HCT116 (cell line): ENCODE data around the gene NDUFAB1. TPM values are rescaled to one million over a fixed set of nuclear protein-coding genes. Genes with fewer than 3 reads are reported as not detected.

Experiments
- ATAC-seq: fragments of 200-7000 bp; cut with Tn5 transposase; 2 replicates; pipeline ENCODE4 v1.9.1; 2020; ENCODE audit warnings: mild to moderate bottlenecking, moderate library complexity
- BruUV-seq: library from RNA; stranded (reverse); fragments of 400-500 nt; replicated peaks from 2 replicates; lab custom pipeline; 2021; lab: Mats Ljungman, UMichigan
- CTCF ChIA-PET: fragments of 300-600 bp; sonication (Branson Sonifier 250); formaldehyde crosslinking; loops from one replicate; lab custom pipeline; 2021; ENCODE audit warnings: antibody characterized with exemption; lab: Charles Lee
- POLR2A ChIA-PET: fragments of 300-600, 350-600 bp; sonication (Branson Sonifier 250); formaldehyde crosslinking; loops from one replicate; lab custom pipeline; 2021; ENCODE audit warnings: antibody characterized with exemption; lab: Charles Lee
- RAD21 ChIA-PET, 2 experiments: fragments of 300-600 bp; sonication (Branson Sonifier 250); formaldehyde crosslinking; loops; one replicate each; lab custom pipeline; 2023; ENCODE audit warnings: low total read pairs in 2 of 2; ENCODE audit not compliant: uncharacterized antibody in 2 of 2, unreplicated experiment in 2 of 2, low non-redundant PET in 1 of 2; lab: Charles Lee
- DNase-seq: peaks from one replicate; pipeline ENCODE4 v3.0.0-alpha.2; 2010; ENCODE audit warnings: low read depth, low spot score
- H2AFZ ChIP-seq: fragments of 200-600 bp; shearing (Covaris generic), sonication (generic); 2 replicates; pipeline ENCODE4 v1.6.1; 2017; ENCODE audit warnings: low read depth, mixed run types, mixed read lengths, antibody characterized with exemption, low read length; ENCODE audit not compliant: poor library complexity, severe bottlenecking
- H3K27ac ChIP-seq: 2 replicates; pipeline ENCODE4 v1.5.1; 2012; ENCODE audit warnings: low read depth, low read length
- H3K27me3 ChIP-seq: fragments of 200-600 bp; sonication (generic); 2 replicates; pipeline ENCODE4 v1.6.1; 2016; ENCODE audit warnings: mixed run types, low read length, mixed read lengths; ENCODE audit not compliant: insufficient read depth
- H3K36me3 ChIP-seq, 2 experiments: fragments of 200-500 bp in 1 of 2; fragments of 200-600 bp in 1 of 2; sonication (Bioruptor generic) in 1 of 2; sonication (generic) in 1 of 2; 2 replicates each; pipeline versions ENCODE4 v1.5.1 to v1.6.1; 2014 to 2016; ENCODE audit warnings: low read length in 2 of 2, inconsistent platforms in 1 of 2, mixed read lengths in 1 of 2, mixed run types in 1 of 2; ENCODE audit not compliant: insufficient read depth in 2 of 2, control insufficient read depth in 1 of 2
- H3K4me1 ChIP-seq, 2 experiments: fragments of 200-600 bp in 1 of 2; sonication (generic) in 1 of 2; 2 replicates each; pipeline versions ENCODE4 v1.5.1 to v1.6.1; 2012 to 2017; ENCODE audit warnings: low read length in 2 of 2, inconsistent platforms in 1 of 2, mild to moderate bottlenecking in 1 of 2, mixed read lengths in 1 of 2, mixed run types in 1 of 2, moderate library complexity in 1 of 2; ENCODE audit not compliant: insufficient read depth in 2 of 2, control insufficient read depth in 1 of 2
- H3K4me2 ChIP-seq: fragments of 200-600 bp; sonication (generic); 2 replicates; pipeline ENCODE4 v1.6.1; 2017; ENCODE audit warnings: mixed run types, low read length, mixed read lengths
- H3K4me3 ChIP-seq, 2 experiments: fragments of 200-600 bp in 1 of 2; sonication (generic) in 1 of 2; replicated peaks in 1 of 2; 2 replicates each; pipeline ENCODE4 v1.5.1; 2011 to 2016; ENCODE audit warnings: low read length in 2 of 2, control low read depth in 1 of 2, low read depth in 1 of 2, mild to moderate bottlenecking in 1 of 2, mixed read lengths in 1 of 2, mixed run types in 1 of 2
- H3K79me2 ChIP-seq: fragments of 200-600 bp; sonication (generic); 2 replicates; pipeline ENCODE4 v1.6.1; 2017; ENCODE audit warnings: mild to moderate bottlenecking, mixed run types, low read length, moderate library complexity, mixed read lengths; ENCODE audit not compliant: insufficient read depth
- H3K9ac ChIP-seq: fragments of 200-600 bp; sonication (generic); 2 replicates; pipeline ENCODE4 v1.6.1; 2016; ENCODE audit warnings: low read length, mixed read lengths
- H3K9me2 ChIP-seq: fragments of 200-600 bp; sonication (generic), shearing (Covaris generic); 2 replicates; pipeline ENCODE4 v1.6.1; 2017; ENCODE audit warnings: mixed run types, mild to moderate bottlenecking, moderate library complexity; ENCODE audit not compliant: insufficient read depth
- H3K9me3 ChIP-seq, 2 experiments: fragments of 200-500 bp in 1 of 2; fragments of 200-600 bp in 1 of 2; sonication (Bioruptor generic) in 1 of 2; sonication (generic) in 1 of 2; 2 replicates each; pipeline ENCODE4 v1.6.1; 2014 to 2017; ENCODE audit warnings: low read length in 2 of 2, mixed read lengths in 2 of 2, inconsistent platforms in 1 of 2, low read depth in 1 of 2, mild to moderate bottlenecking in 1 of 2, mixed run types in 1 of 2, moderate library complexity in 1 of 2; ENCODE audit not compliant: control insufficient read depth in 1 of 2, insufficient read depth in 1 of 2
- H4K20me1 ChIP-seq: fragments of 200-600 bp; sonication (generic), shearing (Covaris generic); 2 replicates; pipeline ENCODE4 v1.6.1; 2017; ENCODE audit warnings: mixed run types, mild to moderate bottlenecking, moderate library complexity; ENCODE audit not compliant: insufficient read depth
- ATF3 ChIP-seq: IDR thresholded peaks from 2 replicates; pipeline ENCODE4 v1.6.1; 2012
- CBX3 ChIP-seq: IDR thresholded peaks from 2 replicates; pipeline ENCODE4 v1.6.1; 2012; ENCODE audit warnings: low read depth
- CEBPB ChIP-seq: IDR thresholded peaks from 2 replicates; pipeline ENCODE4 v1.6.1; 2012; ENCODE audit warnings: low read depth
- CTCF ChIP-seq, 3 experiments: fragments of 200-600 bp in 1 of 3; sonication (generic) in 1 of 3; IDR thresholded peaks in 2 of 3; conservative IDR thresholded peaks in 1 of 3; 2 replicates each; pipeline ENCODE4 v1.5.1; 2012 to 2017; ENCODE audit warnings: low read depth in 2 of 3, low read length in 2 of 3, antibody characterized with exemption in 1 of 3, borderline replicate concordance in 1 of 3, control low read depth in 1 of 3, mild to moderate bottlenecking in 1 of 3, mixed read lengths in 1 of 3, mixed run types in 1 of 3, moderate library complexity in 1 of 3; ENCODE audit not compliant: insufficient read depth in 1 of 3
- EGR1 ChIP-seq: IDR thresholded peaks from 2 replicates; pipeline ENCODE4 v1.6.1; 2012; ENCODE audit warnings: low read depth
- ELF1 ChIP-seq: IDR thresholded peaks from 2 replicates; pipeline ENCODE4 v1.6.1; 2012; ENCODE audit warnings: low read depth, borderline replicate concordance
- EZH2 ChIP-seq: fragments of 200-600 bp; sonication (generic); IDR thresholded peaks from 2 replicates; pipeline ENCODE4 v1.6.1; 2017; ENCODE audit warnings: antibody characterized with exemption, mixed run types
- EZH2phosphoT487 ChIP-seq: fragments of 200-600 bp; IDR thresholded peaks from 2 replicates; pipeline ENCODE4 v1.6.1; 2018; ENCODE audit warnings: antibody characterized with exemption, borderline replicate concordance
- FOSL1 ChIP-seq: IDR thresholded peaks from 2 replicates; pipeline ENCODE4 v1.6.1; 2012; ENCODE audit warnings: low read depth
- JUND ChIP-seq: IDR thresholded peaks from 2 replicates; pipeline ENCODE4 v1.6.1; 2012
- MAX ChIP-seq: IDR thresholded peaks from 2 replicates; pipeline ENCODE4 v1.6.1; 2012
- POLR2A ChIP-seq: IDR thresholded peaks from 2 replicates; pipeline ENCODE4 v1.7.0; 2011; ENCODE audit warnings: borderline replicate concordance; ENCODE audit not compliant: insufficient read depth, insufficient read length; ENCODE audit errors: extremely low read depth
- POLR2AphosphoS5 ChIP-seq: IDR thresholded peaks from 2 replicates; pipeline ENCODE4 v1.6.1; 2011; ENCODE audit warnings: mild to moderate bottlenecking, low read depth, low read length, moderate library complexity
- SP1 ChIP-seq: IDR thresholded peaks from 2 replicates; pipeline ENCODE4 v1.6.1; 2012; ENCODE audit warnings: low read depth
- SRF ChIP-seq: IDR thresholded peaks from 2 replicates; pipeline ENCODE4 v1.6.1; 2012; ENCODE audit warnings: low read depth
- TCF7L2 ChIP-seq: IDR thresholded peaks from 2 replicates; pipeline ENCODE4 v1.7.0; 2011; ENCODE audit warnings: borderline replicate concordance, inconsistent platforms; ENCODE audit not compliant: insufficient read depth, insufficient read length; ENCODE audit errors: extremely low read depth
- YY1 ChIP-seq: IDR thresholded peaks from 2 replicates; pipeline ENCODE4 v1.6.1; 2011; ENCODE audit warnings: low read length, low read depth, moderate library complexity, mild to moderate bottlenecking; ENCODE audit not compliant: insufficient replicate concordance; ENCODE audit errors: extremely low read depth
- intact Hi-C: fragments of 100-400 bp; cut with micrococcal nuclease; formaldehyde crosslinking; loops from 2 replicates; pipeline ENCODE4 v1.10.0; 2022
- total RNA-seq: library from RNA; stranded (reverse); gene quantifications from one replicate; pipeline ENCODE4 v1.2.1, GENCODE V29; 2021; ENCODE audit not compliant: unreplicated experiment
- TF ChIP-seq, protein P1 (sequence below): IDR thresholded peaks from 2 replicates; pipeline ENCODE4 v1.6.1; 2011; ENCODE audit warnings: mild to moderate bottlenecking, low read length, moderate library complexity; ENCODE audit not compliant: insufficient replicate concordance; ENCODE audit errors: extremely low read depth

NDUFAB1 gene
- total RNA-seq, 1 experiment from 2014 or later, result 169 TPM

- Histone ChIP-seq H3K4me2 (no peak overlapping the region), H4K20me1 (no peaks in the 10 kb centered on the region), H3K9me2 (no peaks in the 10 kb centered on the region), H3K4me1 (no peaks in the 10 kb centered on the region), H3K9me3 (no peaks in the 10 kb centered on the region), H3K36me3 (peaks cover 14 to 26% of the 10 kb centered on the region in 2 experiments; a peak in 3 of 4 replicates), H3K79me2 (no peaks in the 10 kb centered on the region), H3K9ac (no peak overlapping the region), H3K27ac (no peak overlapping the region)
- no TSS peak for BruUV-seq
- ChIA-PET CTCF (no interaction called here), POLR2A (no interaction called here), RAD21 (no interaction called here)
- DNase-seq, result no peak
- intact Hi-C loops, result no loop called here
- TF ChIP-seq YY1 (no peak), CTCF (IDR thresholded peaks at IDR 0.05 in 2 of 3, conservative IDR thresholded peaks at IDR 0.05 in 1 of 3; ENCODE audit: borderline replicate concordance in 1 of 3, insufficient read depth in 1 of 3, low read depth in 2 of 3, low read length in 2 of 3) (no peak), CBX3 (no peak), ELF1 (no peak)
- TF ChIP-seq, all 23 proteins: peak for 0
- Histone ChIP-seq H3K4me3 (no peak overlapping the region), H2AFZ (no peak overlapping the region), H3K27me3 (no peaks in the 10 kb centered on the region)
- no peak for ATAC-seq
These were observed 22.3 kb downstream of the NDUFAB1 start for GRCh38 chr16:23573817-23574216.

- ChIA-PET CTCF (no interaction called here), RAD21 (no interaction called here), POLR2A (no interaction called here)
- Histone ChIP-seq H3K4me2 (no peak overlapping the region), H3K27me3 (no peaks in the 10 kb centered on the region), H3K79me2 (no peaks in the 10 kb centered on the region), H3K36me3 (peaks cover 22 to 39% of the 10 kb centered on the region in 2 experiments), H3K9me2 (no peaks in the 10 kb centered on the region), H3K4me3 (no peak overlapping the region), H3K9me3 (no peaks in the 10 kb centered on the region), H3K9ac (no peak overlapping the region), H3K27ac (no peak overlapping the region), H2AFZ (no peak overlapping the region), H3K4me1 (no peaks in the 10 kb centered on the region), H4K20me1 (no peaks in the 10 kb centered on the region)
- intact Hi-C loops, result no loop called here
- ATAC-seq, result no peak
- no TSS peak for BruUV-seq
- DNase-seq, result no peak
- TF ChIP-seq SP1, result no peak
- TF ChIP-seq TCF7L2, result no peak
- TF ChIP-seq CBX3, result no peak
- TF ChIP-seq, protein P1, sequence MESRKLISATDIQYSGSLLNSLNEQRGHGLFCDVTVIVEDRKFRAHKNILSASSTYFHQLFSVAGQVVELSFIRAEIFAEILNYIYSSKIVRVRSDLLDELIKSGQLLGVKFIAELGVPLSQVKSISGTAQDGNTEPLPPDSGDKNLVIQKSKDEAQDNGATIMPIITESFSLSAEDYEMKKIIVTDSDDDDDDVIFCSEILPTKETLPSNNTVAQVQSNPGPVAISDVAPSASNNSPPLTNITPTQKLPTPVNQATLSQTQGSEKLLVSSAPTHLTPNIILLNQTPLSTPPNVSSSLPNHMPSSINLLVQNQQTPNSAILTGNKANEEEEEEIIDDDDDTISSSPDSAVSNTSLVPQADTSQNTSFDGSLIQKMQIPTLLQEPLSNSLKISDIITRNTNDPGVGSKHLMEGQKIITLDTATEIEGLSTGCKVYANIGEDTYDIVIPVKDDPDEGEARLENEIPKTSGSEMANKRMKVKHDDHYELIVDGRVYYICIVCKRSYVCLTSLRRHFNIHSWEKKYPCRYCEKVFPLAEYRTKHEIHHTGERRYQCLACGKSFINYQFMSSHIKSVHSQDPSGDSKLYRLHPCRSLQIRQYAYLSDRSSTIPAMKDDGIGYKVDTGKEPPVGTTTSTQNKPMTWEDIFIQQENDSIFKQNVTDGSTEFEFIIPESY, result no peak
- no peak for TF ChIP-seq ATF3
- TF ChIP-seq MAX, result no peak
- TF ChIP-seq ELF1, result no peak
- TF ChIP-seq EZH2phosphoT487, result no peak
- TF ChIP-seq POLR2AphosphoS5, result no peak
- no peak for TF ChIP-seq YY1
- no peak for TF ChIP-seq FOSL1
- no peak for TF ChIP-seq SRF
- TF ChIP-seq JUND, result no peak
- no peak for TF ChIP-seq CEBPB
- TF ChIP-seq EGR1, result no peak
- TF ChIP-seq POLR2A, result no peak
- no peak for TF ChIP-seq EZH2
These were observed 23.7 kb downstream of the NDUFAB1 start for GRCh38 chr16:23572394-23572793.
